Ammon's horn (tissue), 1 donor: Measurements from ENCODE around the gene COG2.

Experiments
- DNase-seq: peaks from one replicate; pipeline ENCODE4 v3.0.0-alpha.2; 2016; ENCODE audit warnings: low spot score

COG2 gene

GRCh38 chr1:230700132-230700531, 57.9 kb downstream of the COG2 start:
- no peak for DNase-seq

- DNase-seq: peak; percentile 68
Measured at GRCh38 chr1:230701434-230701833, 59.2 kb downstream of the COG2 start.

- no peak for DNase-seq
Measured at GRCh38 chr1:230701895-230702768, 59.9 kb downstream of the COG2 start.

- DNase-seq: no peak
Measured at GRCh38 chr1:230702934-230703678, 60.8 kb downstream of the COG2 start.

GRCh38 chr1:230703679-230704385, 61.6 kb downstream of the COG2 start:
- DNase-seq: no peak

- no peak for DNase-seq
Measured at GRCh38 chr1:230704830-230705229, 62.5 kb downstream of the COG2 start.

DNA sequence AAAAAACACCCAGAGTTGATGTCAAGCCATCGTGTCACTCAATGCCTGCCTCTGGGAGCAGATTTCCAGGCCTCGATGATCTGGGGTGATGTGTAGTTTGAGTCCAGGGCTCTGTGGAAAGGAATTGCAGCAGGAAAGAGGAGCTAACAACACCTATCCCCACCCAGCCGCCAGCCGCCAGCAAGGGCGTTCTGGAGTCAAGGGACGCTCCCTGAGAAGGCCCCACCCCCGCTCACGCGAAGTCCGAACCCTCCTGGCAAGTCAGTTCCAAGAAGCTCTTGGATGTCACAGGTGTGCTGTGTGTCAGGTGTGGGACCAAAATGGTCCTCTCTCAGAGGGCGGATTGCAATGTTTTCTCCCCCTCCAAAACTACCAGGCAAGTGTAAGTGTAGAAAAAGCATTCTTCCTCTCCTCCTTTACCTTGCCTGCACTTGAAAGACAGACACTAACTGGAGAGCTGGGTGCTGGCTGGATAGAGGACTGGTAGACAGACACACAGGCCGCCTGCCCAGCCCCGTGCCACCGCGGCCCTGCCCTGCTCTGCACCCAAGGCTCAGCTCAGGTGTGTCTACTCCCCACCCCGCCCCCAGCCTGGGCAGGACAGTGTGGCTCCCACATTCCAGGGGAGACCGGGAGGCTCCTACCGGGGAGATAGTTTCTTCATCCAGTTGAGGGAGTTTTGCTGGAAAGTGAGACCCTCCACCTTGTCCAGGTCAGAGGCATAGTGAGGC, 63.2 kb downstream of the COG2 start:
- DNase-seq: no peak

DNA sequence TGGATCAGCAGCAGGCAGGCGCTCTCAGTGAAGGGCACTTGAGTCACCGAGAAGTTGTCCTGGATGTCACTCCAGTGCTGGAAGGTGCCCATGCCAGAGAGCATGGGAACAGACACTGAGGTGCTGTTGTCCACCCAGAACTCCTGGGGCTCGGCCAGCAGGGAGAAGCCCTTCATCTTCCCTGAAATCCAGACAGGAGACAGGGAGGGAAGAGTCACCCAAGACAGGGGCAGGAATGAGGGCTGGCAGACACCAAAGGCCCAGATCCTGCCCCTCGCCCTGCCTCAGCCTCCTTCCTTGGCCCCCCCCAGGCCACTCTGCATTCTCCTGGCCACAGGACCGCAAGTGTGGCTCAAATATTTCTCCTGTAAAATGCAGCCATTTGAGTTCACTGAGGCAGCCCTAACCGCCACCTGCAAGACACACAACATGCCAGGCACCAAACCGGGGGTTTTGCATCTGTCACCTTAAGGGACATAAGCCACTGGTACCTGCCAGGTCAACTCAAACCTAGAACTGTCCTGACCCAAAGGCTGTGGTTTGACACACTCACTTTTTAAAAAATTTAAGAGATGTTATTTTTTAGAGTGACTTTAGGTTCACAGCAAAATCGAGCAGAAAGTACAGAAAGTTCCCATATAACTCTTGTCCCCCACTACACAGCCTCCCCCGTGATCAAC, 63.9 kb downstream of the COG2 start:
- no peak for DNase-seq

DNA sequence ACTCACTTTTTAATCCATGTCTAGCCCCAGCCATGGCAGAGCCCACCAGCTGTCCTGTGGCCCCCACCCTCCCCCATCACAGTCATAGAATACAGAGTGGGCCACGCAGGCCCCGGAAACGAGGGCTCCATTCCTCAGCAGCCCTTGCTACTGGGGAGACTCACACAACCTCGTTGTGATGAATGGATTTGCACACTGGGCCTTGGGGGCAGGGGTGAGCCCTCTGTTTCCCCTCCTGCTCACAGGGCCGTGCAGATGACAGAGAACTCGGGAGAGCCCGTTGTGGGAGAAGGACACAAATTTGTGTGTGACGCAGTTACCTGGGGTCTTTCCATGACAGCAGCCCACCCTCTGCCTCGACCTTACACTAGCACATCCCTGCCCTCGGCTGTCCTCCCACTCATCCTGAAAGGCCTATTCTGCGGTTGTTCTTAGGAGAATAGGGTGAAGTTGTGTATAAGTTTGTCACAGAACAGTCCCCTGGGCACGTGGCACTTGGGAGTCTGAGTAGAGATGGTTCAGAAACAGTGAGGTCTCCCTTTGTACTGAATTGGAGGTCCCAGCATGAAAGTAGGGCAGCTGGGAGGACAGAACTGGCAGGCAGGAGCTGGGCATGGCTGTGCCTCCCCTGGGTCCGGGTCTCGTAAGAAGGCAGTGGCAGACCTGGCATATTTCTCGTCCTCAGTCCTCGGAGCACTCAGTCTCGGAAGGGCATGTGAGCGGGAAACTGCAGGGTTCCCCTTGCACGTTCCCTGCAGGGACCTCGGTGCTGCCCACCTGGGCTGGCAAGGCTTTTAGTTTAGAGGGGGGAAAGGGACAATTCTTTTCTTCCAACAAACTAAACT, 64.8 kb downstream of the COG2 start:
- no peak for DNase-seq

GRCh38 chr1:230707732-230708630, 65.7 kb downstream of the COG2 start:
- DNase-seq: no peak

- DNase-seq: peak; percentile 33
Measured at GRCh38 chr1:230708631-230709580, 66.6 kb downstream of the COG2 start.

DNA sequence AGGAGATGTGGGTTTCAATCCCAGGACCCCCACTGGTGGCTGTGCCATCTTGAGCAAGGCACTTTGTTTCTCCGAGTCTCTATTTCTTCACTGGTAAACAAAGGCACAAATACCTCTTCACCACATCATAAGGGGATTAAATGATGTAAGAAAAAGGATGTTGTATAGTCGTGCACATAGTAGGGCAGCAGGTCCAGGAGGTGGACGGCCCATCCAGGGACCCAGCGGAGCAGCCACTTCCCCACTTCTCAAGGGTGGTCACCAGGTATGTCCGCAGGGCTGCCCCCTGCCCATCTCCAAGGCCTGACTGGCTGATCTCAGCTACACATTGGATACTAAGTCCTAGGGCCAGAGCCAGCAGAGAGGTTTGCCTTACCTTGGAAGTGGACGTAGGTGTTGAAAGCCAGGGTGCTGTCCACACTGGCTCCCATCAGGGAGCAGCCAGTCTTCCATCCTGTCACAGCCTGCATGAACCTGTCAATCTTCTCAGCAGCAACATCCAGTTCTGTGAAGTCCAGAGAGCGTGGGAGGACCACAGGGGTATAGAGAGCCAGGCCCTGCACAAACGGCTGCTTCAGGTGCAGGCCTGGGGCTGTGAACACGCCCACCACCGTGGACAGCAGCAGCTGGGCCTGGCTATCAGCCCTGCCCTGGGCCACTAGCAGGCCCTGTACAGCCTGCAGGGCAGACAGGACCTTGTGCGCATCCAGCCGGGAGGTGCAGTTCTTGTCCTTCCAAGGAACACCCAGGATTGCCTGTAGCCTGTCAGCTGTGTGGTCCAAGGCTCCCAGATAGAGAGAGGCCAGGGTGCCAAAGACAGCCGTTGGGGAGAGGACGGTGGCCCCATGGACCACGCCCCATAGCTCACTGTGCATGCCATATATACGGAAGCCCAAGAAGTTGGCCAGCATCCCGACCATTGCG, 67.6 kb downstream of the COG2 start:
- no peak for DNase-seq

DNA sequence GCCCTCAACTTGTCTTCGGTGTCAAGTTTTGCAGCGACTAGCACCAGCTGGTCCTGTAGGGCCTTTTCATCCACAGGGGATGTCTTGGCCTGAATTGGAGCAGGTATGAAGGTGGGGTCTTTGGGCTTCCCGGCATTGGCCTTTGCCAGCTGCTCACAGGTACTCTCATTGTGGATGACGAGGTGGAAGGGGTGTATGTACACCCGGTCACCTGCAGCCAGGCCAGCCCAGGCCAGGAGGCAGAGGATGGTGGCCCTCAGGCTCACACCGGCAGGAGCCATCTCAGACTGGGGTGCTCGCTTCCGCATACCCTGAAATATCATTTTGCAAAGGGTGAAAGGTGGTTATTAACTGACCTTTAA, 68.2 kb downstream of the COG2 start:
- no peak for DNase-seq

DNA sequence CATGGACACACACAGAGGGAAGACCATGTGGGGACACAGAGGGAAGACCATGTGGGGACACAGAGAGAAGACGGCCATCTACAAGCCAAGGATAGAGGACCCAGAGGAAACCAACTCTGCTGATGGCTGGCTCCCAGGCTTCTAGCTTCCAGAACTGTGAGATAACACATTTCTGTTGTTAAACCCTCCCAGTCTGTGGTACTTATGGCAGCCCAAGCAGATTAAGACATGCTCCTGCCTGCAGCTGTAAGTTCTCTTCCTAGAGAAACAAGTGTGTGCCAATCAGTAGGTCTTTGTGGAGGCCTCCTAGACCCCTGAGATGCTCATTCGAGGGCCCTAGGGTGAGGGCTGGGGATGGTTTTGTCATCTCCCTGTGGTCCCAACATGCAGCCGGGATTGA, 69.0 kb downstream of the COG2 start:
- DNase-seq: no peak

- no peak for DNase-seq
Measured at GRCh38 chr1:230712470-230712942, 70.2 kb downstream of the COG2 start.

DNA sequence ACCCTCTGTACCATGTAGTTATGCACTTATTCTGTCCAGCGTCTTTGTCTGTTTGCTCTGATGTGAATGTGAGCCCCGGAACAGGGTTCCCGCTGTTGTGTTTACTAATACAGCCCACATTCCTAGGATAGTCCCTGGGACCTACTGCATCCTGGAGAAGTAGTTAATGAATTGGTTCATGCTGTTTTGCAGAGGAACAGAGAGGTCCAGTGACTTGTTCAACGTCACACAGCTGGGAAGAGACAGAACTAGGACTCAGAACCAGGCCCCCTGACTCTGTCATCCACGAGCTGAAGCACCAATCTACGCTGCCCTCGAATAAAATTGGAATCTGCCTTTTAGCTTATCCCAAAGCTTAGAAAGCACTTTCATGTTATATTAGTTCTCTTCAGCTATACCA, 70.9 kb downstream of the COG2 start:
- no peak for DNase-seq

GRCh38 chr1:230713547-230713914, 71.2 kb downstream of the COG2 start:
- DNase-seq: no peak
